Endodermal cell (in vitro differentiated cells): Measurements from ENCODE around the gene TULP4. TPM values are rescaled to one million over a fixed set of nuclear protein-coding genes. Genes with fewer than 3 reads are reported as not detected.

ENCODE experiments used
- DNase-seq: peaks from one replicate; pipeline ENCODE4 v3.0.0-alpha.2; 2017
- H3K27ac ChIP-seq: 2 replicates; pipeline ENCODE4 v1.5.1; 2013; ENCODE audit warnings: mild to moderate bottlenecking, low read depth, low read length, moderate library complexity
- H3K27me3 ChIP-seq: 2 replicates; pipeline ENCODE4 v1.6.1; 2013; ENCODE audit warnings: mild to moderate bottlenecking, low read length, moderate library complexity; ENCODE audit not compliant: insufficient read depth, control insufficient read depth, poor library complexity, severe bottlenecking
- H3K36me3 ChIP-seq: 2 replicates; pipeline ENCODE4 v1.7.0; 2013; ENCODE audit warnings: mild to moderate bottlenecking, low read length, moderate library complexity; ENCODE audit not compliant: control insufficient read depth, insufficient read depth
- H3K4me1 ChIP-seq: one replicate; pipeline ENCODE4 v1.7.0; 2013; ENCODE audit warnings: low read length; ENCODE audit not compliant: control insufficient read depth, insufficient read depth
- H3K4me3 ChIP-seq: 2 replicates; pipeline ENCODE4 v1.5.1; 2013; ENCODE audit warnings: mild to moderate bottlenecking, low read length, moderate library complexity
- H3K9ac ChIP-seq: 2 replicates; pipeline ENCODE4 v1.6.1; 2013; ENCODE audit warnings: mild to moderate bottlenecking, low read length, moderate library complexity; ENCODE audit not compliant: poor library complexity, severe bottlenecking; ENCODE audit errors: extremely low read depth
- H3K9me3 ChIP-seq: 2 replicates; pipeline ENCODE4 v1.6.1; 2013; ENCODE audit warnings: mild to moderate bottlenecking, low read length, moderate library complexity; ENCODE audit not compliant: control insufficient read depth
- H3K27ac Mint-ChIP-seq: 2 replicates; pipeline ENCODE4 v1.8.0; 2020; ENCODE audit warnings: mixed read lengths
- H3K27me3 Mint-ChIP-seq: 2 replicates; pipeline ENCODE4 v1.8.0; 2021; ENCODE audit warnings: mild to moderate bottlenecking, mixed read lengths; ENCODE audit not compliant: insufficient read depth
- H3K36me3 Mint-ChIP-seq: 2 replicates; pipeline ENCODE4 v1.8.0; 2020; ENCODE audit warnings: low read depth, mixed read lengths
- H3K4me1 Mint-ChIP-seq: 2 replicates; pipeline ENCODE4 v1.8.0; 2020; ENCODE audit warnings: mixed read lengths
- H3K4me3 Mint-ChIP-seq: 2 replicates; pipeline ENCODE4 v1.8.0; 2020; ENCODE audit warnings: mild to moderate bottlenecking, moderate library complexity, mixed read lengths
- H3K9me3 Mint-ChIP-seq: 2 replicates; pipeline ENCODE4 v1.8.0; 2020; ENCODE audit warnings: mild to moderate bottlenecking, mixed read lengths
- WGBS, 2 experiments: methylation state at CpG; one replicate each; pipeline versions ENCODE4 v1.1.5 to v1.1.7; 2013; ENCODE audit warnings: missing lambda C conversion rate in 2 of 2, mixed read lengths in 1 of 2; ENCODE audit not compliant: insufficient coverage in 1 of 2, insufficient read length in 1 of 2; 5-methylcytosine and 5-hydroxymethylcytosine counted together
- total RNA-seq, 2 donors: library from RNA; stranded (reverse); fragmentation: NEBNext Ultra II Directional in 1 of 2; extraction: Animal tissue kit (Norgen Biotek cat#: 25700) in 1 of 2; gene quantifications; 2 replicates in 1 of 2; 3 replicates in 1 of 2; pipeline ENCODE4 v1.2.1, GENCODE V29; 2021
- TF ChIP-seq, protein P1 (sequence below): fragments of 200-600 bp; sonication (generic); conservative IDR thresholded peaks from 2 replicates; pipeline ENCODE4 v1.5.0; 2021; ENCODE audit warnings: antibody characterized with exemption, mild to moderate bottlenecking

Gene TULP4
- total RNA-seq, 2 donors from 2014 or later, result 102 to 103 TPM

DNA sequence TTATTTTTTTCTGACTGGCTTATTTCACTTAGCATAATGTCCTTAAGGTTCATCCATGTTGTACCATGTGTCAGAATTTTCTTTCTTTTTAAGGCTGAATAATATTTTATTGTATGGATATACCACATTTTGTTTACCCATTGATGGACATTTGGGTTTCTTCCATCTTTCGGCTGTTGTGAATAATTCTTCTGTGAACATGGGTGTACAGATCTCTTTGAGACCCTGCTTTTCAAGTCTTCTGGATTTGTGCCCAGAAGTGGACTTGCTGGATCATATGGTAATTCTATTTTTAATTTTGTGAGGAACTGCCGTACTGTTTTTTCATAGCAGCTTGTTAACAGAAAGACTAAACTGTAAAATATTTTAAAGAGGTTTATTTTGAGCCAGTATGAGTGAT, 153.0 kb downstream of the TULP4 start:
- no peak for DNase-seq
- Histone ChIP-seq H3K36me3 (peaks cover 67% of the 10 kb centered on the region), H3K27ac (no peak overlapping the region), H3K9me3 (peaks cover 13% of the 10 kb centered on the region), H3K4me3 (no peak overlapping the region), H3K4me1 (peaks cover 4% of the 10 kb centered on the region), H3K27me3 (no peaks in the 10 kb centered on the region), H3K9ac (no peak overlapping the region)
- Mint-ChIP-seq H3K27me3 (peaks cover 66% of the 10 kb centered on the region), H3K36me3 (peaks cover 68% of the 10 kb centered on the region), H3K4me3 (no peak overlapping the region), H3K9me3 (peaks cover 3% of the 10 kb centered on the region), H3K4me1 (peaks cover 45% of the 10 kb centered on the region), H3K27ac (no peak overlapping the region)
- 98 to 100% methylated on average over 2 of the region's 2 CpGs for WGBS, 2 experiments
- TF ChIP-seq, protein P1, sequence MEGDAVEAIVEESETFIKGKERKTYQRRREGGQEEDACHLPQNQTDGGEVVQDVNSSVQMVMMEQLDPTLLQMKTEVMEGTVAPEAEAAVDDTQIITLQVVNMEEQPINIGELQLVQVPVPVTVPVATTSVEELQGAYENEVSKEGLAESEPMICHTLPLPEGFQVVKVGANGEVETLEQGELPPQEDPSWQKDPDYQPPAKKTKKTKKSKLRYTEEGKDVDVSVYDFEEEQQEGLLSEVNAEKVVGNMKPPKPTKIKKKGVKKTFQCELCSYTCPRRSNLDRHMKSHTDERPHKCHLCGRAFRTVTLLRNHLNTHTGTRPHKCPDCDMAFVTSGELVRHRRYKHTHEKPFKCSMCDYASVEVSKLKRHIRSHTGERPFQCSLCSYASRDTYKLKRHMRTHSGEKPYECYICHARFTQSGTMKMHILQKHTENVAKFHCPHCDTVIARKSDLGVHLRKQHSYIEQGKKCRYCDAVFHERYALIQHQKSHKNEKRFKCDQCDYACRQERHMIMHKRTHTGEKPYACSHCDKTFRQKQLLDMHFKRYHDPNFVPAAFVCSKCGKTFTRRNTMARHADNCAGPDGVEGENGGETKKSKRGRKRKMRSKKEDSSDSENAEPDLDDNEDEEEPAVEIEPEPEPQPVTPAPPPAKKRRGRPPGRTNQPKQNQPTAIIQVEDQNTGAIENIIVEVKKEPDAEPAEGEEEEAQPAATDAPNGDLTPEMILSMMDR, result no peak

DNA sequence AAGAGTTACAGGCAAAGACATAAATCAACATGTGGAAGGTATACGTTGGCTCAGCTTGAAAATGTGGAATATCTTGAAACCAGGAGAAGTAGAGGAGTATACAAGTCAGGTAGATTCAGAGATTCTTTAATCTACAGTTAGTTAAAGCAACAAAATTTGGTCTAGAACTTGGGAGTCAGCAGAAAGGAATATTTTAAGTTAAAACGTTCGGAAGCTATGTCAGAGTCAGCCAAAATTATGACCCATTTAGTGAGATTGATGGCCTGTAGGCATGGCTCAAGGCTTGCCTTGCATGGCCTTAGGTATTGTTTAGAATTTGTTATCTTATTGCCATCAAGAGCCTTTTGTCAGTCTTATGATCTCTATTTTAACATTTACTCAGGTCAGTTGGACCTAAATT, 153.5 kb downstream of the TULP4 start:
- Histone ChIP-seq H3K27ac (no peak overlapping the region), H3K9me3 (peaks cover 13% of the 10 kb centered on the region), H3K4me3 (no peak overlapping the region), H3K27me3 (no peaks in the 10 kb centered on the region), H3K4me1 (peaks cover 4% of the 10 kb centered on the region), H3K9ac (no peak overlapping the region), H3K36me3 (peaks cover 62% of the 10 kb centered on the region)
- Mint-ChIP-seq H3K36me3 (peaks cover 73% of the 10 kb centered on the region), H3K4me1 (peaks cover 50% of the 10 kb centered on the region), H3K9me3 (peaks cover 3% of the 10 kb centered on the region), H3K27ac (no peak overlapping the region), H3K4me3 (no peak overlapping the region), H3K27me3 (peaks cover 71% of the 10 kb centered on the region)
- TF ChIP-seq, protein P1, result no peak
- no peak for DNase-seq
- 90 to 95% methylated on average over 3 of the region's 3 CpGs for WGBS, 2 experiments

DNA sequence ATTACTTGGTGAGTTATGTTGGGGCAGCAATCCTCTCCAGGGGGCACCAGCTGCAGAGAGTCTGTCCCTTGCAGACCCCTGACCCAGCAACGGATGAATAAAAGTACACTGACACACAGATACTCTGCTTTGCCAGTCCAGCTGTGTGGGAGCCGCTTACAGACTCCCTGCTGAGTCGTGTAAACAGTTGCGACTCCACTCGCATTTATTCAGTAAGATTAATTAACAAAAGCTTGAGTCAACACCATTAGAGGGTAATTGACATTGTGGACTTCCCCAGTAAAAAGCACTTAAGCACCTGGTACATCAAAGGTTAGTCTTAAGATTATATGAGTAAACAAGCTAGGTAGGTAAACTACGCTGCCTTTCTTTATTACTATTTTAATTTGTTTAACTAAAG, 155.7 kb downstream of the TULP4 start:
- TF ChIP-seq, protein P1, result no peak

More for the DNA sequence above, 155.7 kb downstream of the TULP4 start:
- H3K27me3 ChIP-seq, result no peaks in the 10 kb centered on the region
- Mint-ChIP-seq H3K27me3 (peaks cover 89% of the 10 kb centered on the region), H3K4me3 (no peak overlapping the region), H3K4me1 (peaks cover 57% of the 10 kb centered on the region), H3K9me3 (peaks cover 3% of the 10 kb centered on the region), H3K27ac (peak overlapping the region; percentile 12), H3K36me3 (peaks cover 70% of the 10 kb centered on the region)
- H3K4me1 ChIP-seq, result peaks cover 4% of the 10 kb centered on the region
- H3K4me3 ChIP-seq, result no peak overlapping the region
- WGBS, 2 experiments, result 15 to 48% methylated on average over 4 to 6 of the region's 6 CpGs
- no peak overlapping the region for H3K9ac ChIP-seq
- H3K9me3 ChIP-seq, result peaks cover 13% of the 10 kb centered on the region
- no peak overlapping the region for H3K27ac ChIP-seq
- peak; percentile 84 for DNase-seq
- peaks cover 65% of the 10 kb centered on the region for H3K36me3 ChIP-seq
